Activated T-cell treated with anti-CD3 and anti-CD28 coated beads, Interleukin-2, amount 50 U/mL, for 24 hours (primary cell): Measurements from ENCODE around the gene EFCAB8.
"Not testable (repeated sequence)": the region's sequence is repeated elsewhere in the genome, so short reads cannot be mapped to it uniquely, and the experiment has no call there.

ENCODE experiments used
- DNase-seq: peaks from one replicate; pipeline ENCODE4 v3.0.0-alpha.2; 2020
- H3K27ac Mint-ChIP-seq: 2 replicates; pipeline ENCODE4 v1.8.0; 2020; ENCODE audit warnings: mild to moderate bottlenecking, mixed read lengths
- H3K27me3 Mint-ChIP-seq: 2 replicates; pipeline ENCODE4 v1.8.0; 2020; ENCODE audit warnings: mixed read lengths
- H3K36me3 Mint-ChIP-seq: 2 replicates; pipeline ENCODE4 v1.8.0; 2020; ENCODE audit warnings: low read depth, mixed read lengths
- H3K4me1 Mint-ChIP-seq: 2 replicates; pipeline ENCODE4 v1.8.0; 2020; ENCODE audit warnings: low read depth, mixed read lengths
- H3K4me3 Mint-ChIP-seq: 2 replicates; pipeline ENCODE4 v1.8.0; 2020; ENCODE audit warnings: mild to moderate bottlenecking, moderate library complexity, mixed read lengths
- H3K9me3 Mint-ChIP-seq: 2 replicates; pipeline ENCODE4 v1.8.0; 2020; ENCODE audit warnings: mixed read lengths

Gene EFCAB8

GRCh38 chr20:32924781-32925180 lies 66.1 kb downstream of the EFCAB8 start:
- Mint-ChIP-seq H3K27me3 (no peaks in the 10 kb centered on the region), H3K36me3 (no peaks in the 10 kb centered on the region), H3K4me3 (no peak overlapping the region), H3K4me1 (peaks cover 2% of the 10 kb centered on the region), H3K9me3 (no peaks in the 10 kb centered on the region), H3K27ac (no peak overlapping the region)
- no peak for DNase-seq

GRCh38 chr20:32925481-32926196 lies 66.9 kb downstream of the EFCAB8 start:
- Mint-ChIP-seq H3K27me3 (no peaks in the 10 kb centered on the region), H3K4me1 (peaks cover 2% of the 10 kb centered on the region), H3K9me3 (no peaks in the 10 kb centered on the region), H3K36me3 (no peaks in the 10 kb centered on the region), H3K27ac (no peak overlapping the region), H3K4me3 (no peak overlapping the region)
- DNase-seq, result no peak

- Mint-ChIP-seq H3K4me1 (peaks cover 2% of the 10 kb centered on the region), H3K27ac (no peak overlapping the region), H3K4me3 (no peak overlapping the region), H3K9me3 (no peaks in the 10 kb centered on the region), H3K36me3 (no peaks in the 10 kb centered on the region), H3K27me3 (no peaks in the 10 kb centered on the region)
- DNase-seq, result no peak
Observed at GRCh38 chr20:32929162-32929561, 70.4 kb downstream of the EFCAB8 start.

GRCh38 chr20:32930181-32930580 lies 71.5 kb downstream of the EFCAB8 start:
- Mint-ChIP-seq H3K9me3 (no peaks in the 10 kb centered on the region), H3K27me3 (no peaks in the 10 kb centered on the region), H3K36me3 (no peaks in the 10 kb centered on the region), H3K4me1 (peaks cover 2% of the 10 kb centered on the region), H3K27ac (no peak overlapping the region), H3K4me3 (no peak overlapping the region)
- DNase-seq, result no peak

DNA sequence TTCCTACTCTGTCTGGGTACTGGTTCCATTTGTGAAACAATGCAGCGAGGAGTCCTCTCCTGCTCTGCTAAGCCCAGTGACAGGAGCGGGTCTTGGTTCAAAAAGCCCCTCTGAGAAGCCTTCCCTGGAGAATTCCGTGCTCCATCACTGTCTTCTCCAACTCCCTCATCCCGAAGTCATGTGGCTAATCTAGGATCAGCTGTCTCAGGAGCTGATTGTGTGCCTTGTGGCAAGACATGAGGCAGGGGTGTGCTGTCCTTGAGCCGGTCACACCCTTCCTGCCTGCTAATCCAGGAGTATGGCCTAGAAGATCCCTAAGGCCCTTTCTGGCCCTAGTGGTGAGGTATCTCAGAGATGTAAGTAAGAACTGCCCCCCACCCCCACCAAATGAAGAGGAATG lies 72.0 kb downstream of the EFCAB8 start:
- DNase-seq, result no peak
- H3K4me1 Mint-ChIP-seq, result peaks cover 2% of the 10 kb centered on the region
- H3K9me3 Mint-ChIP-seq, result no peaks in the 10 kb centered on the region
- H3K27me3 Mint-ChIP-seq, result no peaks in the 10 kb centered on the region
- no peaks in the 10 kb centered on the region for H3K36me3 Mint-ChIP-seq
- no peak overlapping the region for H3K27ac Mint-ChIP-seq
- H3K4me3 Mint-ChIP-seq, result no peak overlapping the region

DNA sequence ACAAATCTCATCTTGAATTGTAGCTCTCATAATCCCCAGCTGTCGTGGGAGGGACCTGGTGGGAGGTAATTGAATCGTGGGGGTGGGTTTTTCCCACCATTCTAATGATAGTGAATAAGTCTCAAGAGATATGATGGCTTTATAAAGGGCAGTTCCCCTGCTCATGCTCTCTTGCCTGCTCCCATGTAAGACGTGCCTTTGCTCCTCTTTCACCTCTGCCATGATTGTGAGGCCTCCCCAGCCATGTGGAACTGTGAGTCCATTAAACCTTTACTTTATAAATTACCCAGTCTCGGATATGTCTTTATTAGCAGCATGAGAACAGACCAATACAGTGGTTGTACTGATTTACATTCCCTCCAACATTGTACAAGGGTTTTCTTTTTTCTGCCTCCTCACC lies 75.9 kb downstream of the EFCAB8 start:
- H3K36me3 Mint-ChIP-seq, result no peaks in the 10 kb centered on the region

DNA sequence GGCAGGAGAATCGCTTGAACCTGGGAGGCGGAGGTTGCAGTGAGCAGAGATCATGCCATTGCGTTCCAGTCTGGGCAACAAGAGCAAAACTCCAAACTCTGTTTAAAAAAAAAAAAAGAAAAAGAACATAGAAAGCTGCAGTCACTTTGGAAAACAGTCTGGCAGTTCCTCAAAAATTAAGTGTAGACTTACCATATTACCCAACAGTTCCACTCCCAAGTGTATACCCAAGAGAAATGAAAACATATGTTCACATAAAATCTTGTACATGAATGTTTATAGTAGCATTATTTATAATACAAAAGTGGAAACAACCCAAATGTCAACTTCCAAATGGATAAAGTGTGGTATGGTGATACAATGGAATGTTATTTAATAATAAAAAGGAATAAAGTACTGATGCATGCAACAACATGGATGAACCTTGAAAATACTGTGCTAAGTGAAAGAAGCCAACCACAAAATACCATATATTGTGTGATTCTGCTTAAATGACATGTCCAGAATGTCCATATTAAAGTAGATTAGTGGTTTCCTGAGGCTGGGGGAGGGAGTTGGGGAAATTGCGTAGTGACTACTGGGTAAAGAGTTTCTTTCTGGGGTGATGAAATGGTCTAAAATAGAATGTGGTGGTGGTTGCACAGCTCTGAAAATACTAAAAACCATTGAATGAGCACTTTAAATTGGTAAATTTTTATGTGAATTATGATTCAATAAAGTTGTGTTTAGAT lies 82.6 kb downstream of the EFCAB8 start:
- Mint-ChIP-seq H3K27me3 (no peaks in the 10 kb centered on the region), H3K36me3 (no peaks in the 10 kb centered on the region), H3K4me1 (peaks cover 14% of the 10 kb centered on the region), H3K9me3 (no peaks in the 10 kb centered on the region), H3K27ac (no peak overlapping the region), H3K4me3 (no peak overlapping the region)
- no peak for DNase-seq

More for the DNA sequence above, 75.9 kb downstream of the EFCAB8 start:
- DNase-seq, result no peak
- Mint-ChIP-seq H3K9me3 (no peaks in the 10 kb centered on the region), H3K4me3 (no peak overlapping the region), H3K27ac (no peak overlapping the region), H3K4me1 (no peaks in the 10 kb centered on the region), H3K27me3 (no peaks in the 10 kb centered on the region)

DNA sequence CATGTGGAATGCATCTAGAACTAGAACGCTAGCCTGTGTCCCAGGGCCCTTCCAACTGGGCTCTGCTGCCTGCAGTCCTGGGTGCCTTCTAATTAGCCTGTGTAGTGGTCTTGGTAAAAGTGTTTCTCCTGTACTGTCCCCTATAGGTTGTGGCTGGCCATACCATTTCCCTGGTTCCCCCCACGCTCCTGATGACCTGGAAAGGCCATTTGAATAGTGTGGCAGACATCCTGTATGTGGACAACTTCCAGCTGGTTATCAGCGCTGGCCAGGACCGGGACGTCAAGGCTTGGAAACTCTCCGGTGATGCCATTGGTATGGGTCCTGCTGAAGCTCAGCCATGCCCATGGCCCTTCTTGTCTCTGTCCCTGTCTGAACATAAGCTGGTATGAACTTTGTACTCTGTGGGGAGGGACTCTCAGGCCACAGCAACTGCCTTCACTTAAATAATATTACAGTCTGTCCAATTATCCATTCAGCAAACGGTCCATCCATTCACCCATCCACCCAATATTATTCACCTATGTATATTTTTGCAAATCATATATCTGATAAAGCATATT lies 84.8 kb downstream of the EFCAB8 start:
- H3K9me3 Mint-ChIP-seq, result no peaks in the 10 kb centered on the region
- no peak overlapping the region for H3K27ac Mint-ChIP-seq
- H3K4me3 Mint-ChIP-seq, result no peak overlapping the region
- H3K4me1 Mint-ChIP-seq, result peaks cover 23% of the 10 kb centered on the region
- H3K36me3 Mint-ChIP-seq, result no peaks in the 10 kb centered on the region
- no peaks in the 10 kb centered on the region for H3K27me3 Mint-ChIP-seq
- DNase-seq, result no peak

GRCh38 chr20:32945710-32946221 lies 87.0 kb downstream of the EFCAB8 start:
- no peak for DNase-seq
- peak overlapping the region; percentile 21 for H3K4me3 Mint-ChIP-seq
- H3K36me3 Mint-ChIP-seq, result no peaks in the 10 kb centered on the region
- H3K27ac Mint-ChIP-seq, result peak overlapping the region; percentile 82
- no peaks in the 10 kb centered on the region for H3K9me3 Mint-ChIP-seq
- no peaks in the 10 kb centered on the region for H3K27me3 Mint-ChIP-seq
- H3K4me1 Mint-ChIP-seq, result peaks cover 43% of the 10 kb centered on the region

DNA sequence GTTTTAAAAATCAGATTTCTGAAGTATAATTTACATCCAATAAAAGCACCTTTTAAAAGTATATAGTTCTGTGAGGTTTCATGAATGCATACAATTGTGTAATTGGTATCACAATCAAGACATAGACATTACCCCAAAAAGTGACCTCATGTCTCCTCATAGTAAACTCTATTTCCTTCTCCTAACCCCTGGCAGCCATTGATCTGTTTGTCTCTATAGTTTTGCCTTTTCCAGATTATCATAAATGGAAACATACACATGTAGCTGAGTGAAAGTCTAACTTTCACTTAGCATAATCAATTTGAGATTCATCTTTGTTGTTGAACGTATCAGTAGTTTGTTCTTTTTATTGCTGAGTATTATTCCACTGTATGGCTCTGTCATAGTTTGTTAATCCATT lies 87.9 kb downstream of the EFCAB8 start:
- H3K4me3 Mint-ChIP-seq, result no peak overlapping the region
- peaks cover 51% of the 10 kb centered on the region for H3K4me1 Mint-ChIP-seq
- DNase-seq, result no peak
- no peaks in the 10 kb centered on the region for H3K36me3 Mint-ChIP-seq
- no peaks in the 10 kb centered on the region for H3K27me3 Mint-ChIP-seq
- no peaks in the 10 kb centered on the region for H3K9me3 Mint-ChIP-seq
- H3K27ac Mint-ChIP-seq, result peak overlapping the region; percentile 82

- DNase-seq, H3K36me3 Mint-ChIP-seq, H3K4me3 Mint-ChIP-seq, H3K27me3 Mint-ChIP-seq: not testable (repeated sequence)
- H3K9me3 Mint-ChIP-seq, result peaks cover 12% of the 10 kb centered on the region
- H3K27ac Mint-ChIP-seq, result peak overlapping the region; percentile 56
- H3K4me1 Mint-ChIP-seq, result peaks cover 58% of the 10 kb centered on the region
Observed at GRCh38 chr20:32950539-32950938, 91.8 kb downstream of the EFCAB8 start.

GRCh38 chr20:32957459-32957858 lies 98.7 kb downstream of the EFCAB8 start:
- H3K4me1 Mint-ChIP-seq, result peaks cover 17% of the 10 kb centered on the region
- no peaks in the 10 kb centered on the region for H3K27me3 Mint-ChIP-seq
- DNase-seq, result no peak
- H3K27ac Mint-ChIP-seq, result no peak overlapping the region
- H3K9me3 Mint-ChIP-seq, result peaks cover 30% of the 10 kb centered on the region
- no peak overlapping the region for H3K4me3 Mint-ChIP-seq
- peaks cover 9% of the 10 kb centered on the region for H3K36me3 Mint-ChIP-seq

GRCh38 chr20:32958574-32958973 lies 99.9 kb downstream of the EFCAB8 start:
- no peak for DNase-seq
- no peak overlapping the region for H3K27ac Mint-ChIP-seq
- peaks cover 19% of the 10 kb centered on the region for H3K4me1 Mint-ChIP-seq
- no peak overlapping the region for H3K4me3 Mint-ChIP-seq
- peaks cover 28% of the 10 kb centered on the region for H3K9me3 Mint-ChIP-seq
- H3K36me3 Mint-ChIP-seq, result peaks cover 9% of the 10 kb centered on the region
- no peaks in the 10 kb centered on the region for H3K27me3 Mint-ChIP-seq

- Mint-ChIP-seq H3K27me3 (no peaks in the 10 kb centered on the region), H3K27ac (no peak overlapping the region), H3K36me3 (peaks cover 9% of the 10 kb centered on the region), H3K4me1 (peaks cover 24% of the 10 kb centered on the region), H3K9me3 (peaks cover 24% of the 10 kb centered on the region), H3K4me3 (no peak overlapping the region)
- DNase-seq, result no peak
Observed at GRCh38 chr20:32959351-32960221, 100.9 kb downstream of the EFCAB8 start.
